GM18870 (cell line): ENCODE data around the gene BCR.

ENCODE experiments used
- ATAC-seq: cut with Tn5 transposase; IDR thresholded peaks from one replicate; pipeline ENCODE4 v1.9.1; 2021; ENCODE audit warnings: moderate library complexity; ENCODE audit not compliant: unreplicated experiment

BCR gene

GRCh38 chr22:23150762-23151161, 29.5 kb upstream of the BCR start:
- no peak for ATAC-seq

GRCh38 chr22:23151827-23152226, 28.5 kb upstream of the BCR start:
- ATAC-seq: no peak

- ATAC-seq: no peak
Measured at GRCh38 chr22:23152238-23153114, 27.8 kb upstream of the BCR start.

- ATAC-seq: no peak
Measured at GRCh38 chr22:23153994-23154393, 26.3 kb upstream of the BCR start.

GRCh38 chr22:23154461-23154860, 25.8 kb upstream of the BCR start:
- no peak for ATAC-seq

- ATAC-seq: no peak
Measured at GRCh38 chr22:23155143-23155542, 25.2 kb upstream of the BCR start.

- ATAC-seq: no peak
Measured at GRCh38 chr22:23155831-23156230, 24.5 kb upstream of the BCR start.

GRCh38 chr22:23156286-23156685, 24.0 kb upstream of the BCR start:
- ATAC-seq: no peak

GRCh38 chr22:23157560-23158515, 22.5 kb upstream of the BCR start:
- ATAC-seq: no peak

GRCh38 chr22:23158516-23159290, 21.6 kb upstream of the BCR start:
- ATAC-seq: no peak

GRCh38 chr22:23159291-23159630, 21.0 kb upstream of the BCR start:
- ATAC-seq: no peak

GRCh38 chr22:23161029-23161428, 19.3 kb upstream of the BCR start:
- ATAC-seq: no peak

- ATAC-seq: no peak
Measured at GRCh38 chr22:23161574-23161973, 18.7 kb upstream of the BCR start.

- no peak for ATAC-seq
Measured at GRCh38 chr22:23163665-23164064, 16.6 kb upstream of the BCR start.

- no peak for ATAC-seq
Measured at GRCh38 chr22:23164091-23164490, 16.2 kb upstream of the BCR start.

- no peak for ATAC-seq
Measured at GRCh38 chr22:23166042-23166831, 14.1 kb upstream of the BCR start.

- ATAC-seq: no peak
Measured at GRCh38 chr22:23166841-23167616, 13.3 kb upstream of the BCR start.

- ATAC-seq: no peak
Measured at GRCh38 chr22:23168391-23169042, 11.8 kb upstream of the BCR start.

- no peak for ATAC-seq
Measured at GRCh38 chr22:23169043-23169406, 11.3 kb upstream of the BCR start.
